Prostate gland (tissue), 2 donors: ENCODE measurements around the gene HSPG2.

Experiments used
- POLR2A ChIP-seq: fragments of 450-650 bp; IDR thresholded peaks from one replicate; pipeline ENCODE4 v1.6.1; 2016; ENCODE audit warnings: antibody characterized with exemption, mild to moderate bottlenecking
- TF ChIP-seq, protein P1 (sequence below), 4 experiments: fragments of 200-600 bp in 2 of 4; fragments of 450-650 bp in 2 of 4; sonication (generic) in 2 of 4; IDR thresholded peaks; 1 replicate in 3 of 4; 2 replicates in 1 of 4; pipeline ENCODE4 v1.5.1; 2016 to 2019; ENCODE audit warnings: antibody characterized with exemption in 4 of 4, mild to moderate bottlenecking in 2 of 4, moderate library complexity in 2 of 4

DNA sequence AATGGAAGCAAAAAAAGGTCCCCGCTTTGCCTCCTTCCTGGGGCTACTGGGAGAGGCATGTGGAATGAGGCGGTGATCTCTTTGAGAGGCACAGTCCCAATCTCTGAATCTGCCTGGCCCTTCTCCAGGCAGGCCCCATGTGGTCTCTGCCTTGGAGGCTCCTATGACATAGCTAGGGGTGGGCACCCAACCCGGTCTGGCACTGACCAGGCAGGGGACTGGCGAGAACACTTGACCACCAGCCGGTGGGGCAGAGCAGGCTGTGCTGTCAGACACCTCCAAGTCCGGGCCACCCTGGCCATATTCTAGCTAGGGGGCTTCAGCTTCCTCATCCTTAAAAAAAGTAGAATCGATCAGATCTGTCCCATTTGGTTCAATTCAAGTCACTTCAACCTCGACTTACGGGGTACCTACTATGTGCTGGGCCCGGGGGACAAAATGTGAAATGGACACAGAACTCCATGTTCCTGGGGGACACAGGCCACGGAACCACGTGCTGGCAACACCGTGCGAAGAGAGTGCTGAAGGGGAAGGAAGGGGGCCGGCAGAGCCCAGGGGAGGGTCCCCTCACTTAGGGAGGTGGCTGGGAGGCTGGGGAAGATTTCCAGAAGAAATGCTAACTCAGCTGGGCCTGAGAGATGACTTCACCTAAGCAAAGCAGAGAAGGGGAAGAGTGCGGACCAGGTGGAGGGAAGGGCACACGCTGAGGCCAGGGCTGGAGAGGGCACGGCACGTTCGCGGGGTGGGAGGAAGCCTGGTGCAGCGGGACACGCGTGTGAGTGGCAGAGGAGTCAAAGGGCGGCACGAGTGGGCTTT is 33.3 kb downstream of the HSPG2 start:
- TF ChIP-seq, protein P1, sequence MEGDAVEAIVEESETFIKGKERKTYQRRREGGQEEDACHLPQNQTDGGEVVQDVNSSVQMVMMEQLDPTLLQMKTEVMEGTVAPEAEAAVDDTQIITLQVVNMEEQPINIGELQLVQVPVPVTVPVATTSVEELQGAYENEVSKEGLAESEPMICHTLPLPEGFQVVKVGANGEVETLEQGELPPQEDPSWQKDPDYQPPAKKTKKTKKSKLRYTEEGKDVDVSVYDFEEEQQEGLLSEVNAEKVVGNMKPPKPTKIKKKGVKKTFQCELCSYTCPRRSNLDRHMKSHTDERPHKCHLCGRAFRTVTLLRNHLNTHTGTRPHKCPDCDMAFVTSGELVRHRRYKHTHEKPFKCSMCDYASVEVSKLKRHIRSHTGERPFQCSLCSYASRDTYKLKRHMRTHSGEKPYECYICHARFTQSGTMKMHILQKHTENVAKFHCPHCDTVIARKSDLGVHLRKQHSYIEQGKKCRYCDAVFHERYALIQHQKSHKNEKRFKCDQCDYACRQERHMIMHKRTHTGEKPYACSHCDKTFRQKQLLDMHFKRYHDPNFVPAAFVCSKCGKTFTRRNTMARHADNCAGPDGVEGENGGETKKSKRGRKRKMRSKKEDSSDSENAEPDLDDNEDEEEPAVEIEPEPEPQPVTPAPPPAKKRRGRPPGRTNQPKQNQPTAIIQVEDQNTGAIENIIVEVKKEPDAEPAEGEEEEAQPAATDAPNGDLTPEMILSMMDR (IDR thresholded peaks at IDR 0.05) = no peak
- TF ChIP-seq POLR2A = no peak
